Parathyroid adenoma (tissue), 2 donors: ENCODE measurements around the gene TTC33.

Experiments used
- H2AFZ ChIP-seq: fragments of 300-600 bp; sonication (generic); one replicate; pipeline ENCODE4 v1.7.0; 2017; ENCODE audit warnings: antibody characterized with exemption, mild to moderate bottlenecking
- H3K27ac ChIP-seq: fragments of 300-600 bp; sonication (generic); one replicate; pipeline ENCODE4 v1.7.0; 2017
- H3K27me3 ChIP-seq: fragments of 300-600 bp; sonication (generic); one replicate; pipeline ENCODE4 v1.7.0; 2017; ENCODE audit warnings: low read length; ENCODE audit not compliant: control insufficient read depth, insufficient read depth
- H3K36me3 ChIP-seq: fragments of 300-600 bp; sonication (generic); one replicate; pipeline ENCODE4 v1.7.0; 2017; ENCODE audit warnings: low read length; ENCODE audit not compliant: control insufficient read depth, insufficient read depth
- H3K4me1 ChIP-seq: fragments of 300-600 bp; sonication (generic); one replicate; pipeline ENCODE4 v1.7.0; 2017; ENCODE audit warnings: control low read depth
- H3K4me2 ChIP-seq: fragments of 300-600 bp; sonication (generic); one replicate; pipeline ENCODE4 v1.7.0; 2017; ENCODE audit warnings: low read length
- H3K4me3 ChIP-seq: fragments of 300-600 bp; sonication (generic); one replicate; pipeline ENCODE4 v1.7.0; 2017; ENCODE audit warnings: low read depth, low read length
- H3K79me2 ChIP-seq: fragments of 300-600 bp; sonication (generic); one replicate; pipeline ENCODE4 v1.7.0; 2017; ENCODE audit warnings: control low read depth
- H3K9ac ChIP-seq: fragments of 300-600 bp; sonication (generic); one replicate; pipeline ENCODE4 v1.7.0; 2017; ENCODE audit warnings: mild to moderate bottlenecking
- H3K9me3 ChIP-seq: fragments of 300-600 bp; sonication (generic); one replicate; pipeline ENCODE4 v1.7.0; 2017; ENCODE audit warnings: low read length; ENCODE audit not compliant: control insufficient read depth
- CTCF ChIP-seq: fragments of 300-600 bp; sonication (generic); IDR thresholded peaks from one replicate; pipeline ENCODE4 v1.7.0; 2017; ENCODE audit warnings: antibody characterized with exemption, mild to moderate bottlenecking
- donor health status: primary hyperparathyroidism.

TTC33 gene

GRCh38 chr5:40683305-40683704 is 72.5 kb downstream of the TTC33 start:
- no peaks in the 10 kb centered on the region for H3K4me1 ChIP-seq
- H3K9ac ChIP-seq: no peak overlapping the region

GRCh38 chr5:40682154-40683017 is 73.4 kb downstream of the TTC33 start:
- no peak overlapping the region for H3K9ac ChIP-seq
- H3K36me3 ChIP-seq: no peaks in the 10 kb centered on the region
- no peak overlapping the region for H2AFZ ChIP-seq
- H3K4me2 ChIP-seq: no peak overlapping the region
- no peak overlapping the region for H3K4me3 ChIP-seq
- no peaks in the 10 kb centered on the region for H3K4me1 ChIP-seq
- no peak for TF ChIP-seq CTCF
- H3K79me2 ChIP-seq: no peaks in the 10 kb centered on the region
- H3K9me3 ChIP-seq: no peaks in the 10 kb centered on the region
- no peak overlapping the region for H3K27ac ChIP-seq
- peaks cover 2% of the 10 kb centered on the region for H3K27me3 ChIP-seq

More at GRCh38 chr5:40683305-40683704, 72.5 kb downstream of the TTC33 start:
- Histone ChIP-seq H3K4me2 (no peak overlapping the region), H3K27ac (no peak overlapping the region), H3K4me3 (no peak overlapping the region), H3K79me2 (no peaks in the 10 kb centered on the region), H3K36me3 (no peaks in the 10 kb centered on the region), H3K9me3 (no peaks in the 10 kb centered on the region), H3K27me3 (peaks cover 2% of the 10 kb centered on the region), H2AFZ (no peak overlapping the region)
- no peak for TF ChIP-seq CTCF

GRCh38 chr5:40681363-40682153 is 74.2 kb downstream of the TTC33 start:
- Histone ChIP-seq H2AFZ (peak overlapping the region; percentile 17), H3K27ac (no peak overlapping the region), H3K4me2 (peak overlapping the region; percentile 89), H3K4me1 (no peaks in the 10 kb centered on the region), H3K9ac (no peak overlapping the region), H3K79me2 (no peaks in the 10 kb centered on the region), H3K4me3 (peak overlapping the region; percentile 28), H3K36me3 (no peaks in the 10 kb centered on the region), H3K27me3 (peaks cover 2% of the 10 kb centered on the region), H3K9me3 (no peaks in the 10 kb centered on the region)
- no peak for TF ChIP-seq CTCF

GRCh38 chr5:40680741-40681362 is 74.9 kb downstream of the TTC33 start:
- TF ChIP-seq CTCF: no peak
- H3K27me3 ChIP-seq: peaks cover 2% of the 10 kb centered on the region
- H3K9ac ChIP-seq: no peak overlapping the region

More at GRCh38 chr5:40680741-40681362, 74.9 kb downstream of the TTC33 start:
- Histone ChIP-seq H3K9me3 (no peaks in the 10 kb centered on the region), H3K79me2 (no peaks in the 10 kb centered on the region), H3K27ac (no peak overlapping the region), H3K4me2 (peak overlapping the region; percentile 89), H3K36me3 (no peaks in the 10 kb centered on the region), H3K4me3 (peak overlapping the region; percentile 59), H3K4me1 (no peaks in the 10 kb centered on the region), H2AFZ (peak overlapping the region; percentile 87)
